Measurements from ENCODE around the gene KCNH4.

KCNH4 gene

DNA sequence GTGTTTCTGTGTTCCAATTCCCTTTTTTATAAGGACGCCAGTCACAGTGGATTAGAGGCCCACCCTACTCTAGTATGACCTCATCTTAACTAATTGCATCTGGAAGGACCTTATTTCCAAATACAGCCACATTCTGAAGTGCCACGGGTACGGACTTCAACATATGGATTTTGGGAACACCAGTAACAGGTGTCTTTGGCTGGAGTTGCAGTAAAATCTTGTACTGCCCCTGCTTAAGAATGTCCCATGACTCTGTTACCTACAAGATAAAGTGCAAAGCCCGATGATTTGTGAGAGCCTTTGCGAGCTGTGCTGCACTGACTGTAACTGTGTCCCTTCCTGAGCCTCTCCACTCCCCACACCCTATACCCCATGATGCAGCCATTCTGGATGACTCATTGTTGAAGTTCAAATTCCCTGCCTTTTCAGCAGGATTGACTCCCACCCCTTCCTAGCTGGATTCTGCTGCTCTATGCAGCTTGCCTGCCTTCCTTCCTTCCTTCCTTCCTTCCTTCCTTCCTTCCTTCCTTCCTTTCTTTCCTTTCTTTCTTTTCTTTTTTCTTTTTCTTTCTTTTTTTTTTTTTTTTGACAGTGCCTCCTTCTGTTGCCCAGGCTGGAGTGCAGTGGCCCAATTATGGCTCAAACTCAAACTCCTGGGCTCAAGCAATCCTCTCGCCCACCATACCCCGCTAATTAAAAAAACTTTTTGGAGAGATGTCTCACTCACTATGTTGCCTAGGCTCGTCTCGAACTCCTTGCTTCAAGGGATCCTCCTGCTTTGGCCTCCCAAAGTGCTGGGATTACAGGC lies 2.2 kb upstream of the KCNH4 start:
- Histone ChIP-seq H3K4me1 (peaks cover 0 to 28% (median 25%) of the 10 kb centered on the region in 4 donors), H3K27ac (peak overlapping the region; percentile 70 to 72), H3K9me3 (no peaks in the 10 kb centered on the region), H3K27me3 (peaks cover 0 to 38% of the 10 kb centered on the region in 2 donors), H3K4me3 (peak overlapping the region; percentile 53 to 71), H3K36me3 (no peaks in the 10 kb centered on the region)
- TF ChIP-seq, protein P1, sequence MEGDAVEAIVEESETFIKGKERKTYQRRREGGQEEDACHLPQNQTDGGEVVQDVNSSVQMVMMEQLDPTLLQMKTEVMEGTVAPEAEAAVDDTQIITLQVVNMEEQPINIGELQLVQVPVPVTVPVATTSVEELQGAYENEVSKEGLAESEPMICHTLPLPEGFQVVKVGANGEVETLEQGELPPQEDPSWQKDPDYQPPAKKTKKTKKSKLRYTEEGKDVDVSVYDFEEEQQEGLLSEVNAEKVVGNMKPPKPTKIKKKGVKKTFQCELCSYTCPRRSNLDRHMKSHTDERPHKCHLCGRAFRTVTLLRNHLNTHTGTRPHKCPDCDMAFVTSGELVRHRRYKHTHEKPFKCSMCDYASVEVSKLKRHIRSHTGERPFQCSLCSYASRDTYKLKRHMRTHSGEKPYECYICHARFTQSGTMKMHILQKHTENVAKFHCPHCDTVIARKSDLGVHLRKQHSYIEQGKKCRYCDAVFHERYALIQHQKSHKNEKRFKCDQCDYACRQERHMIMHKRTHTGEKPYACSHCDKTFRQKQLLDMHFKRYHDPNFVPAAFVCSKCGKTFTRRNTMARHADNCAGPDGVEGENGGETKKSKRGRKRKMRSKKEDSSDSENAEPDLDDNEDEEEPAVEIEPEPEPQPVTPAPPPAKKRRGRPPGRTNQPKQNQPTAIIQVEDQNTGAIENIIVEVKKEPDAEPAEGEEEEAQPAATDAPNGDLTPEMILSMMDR (IDR thresholded peaks at IDR 0.05): no peak
- DNase-seq: no peak
- intact Hi-C loops (cut with DNase I; ENCODE audit: low total_unique reads): no loop called here

DNA sequence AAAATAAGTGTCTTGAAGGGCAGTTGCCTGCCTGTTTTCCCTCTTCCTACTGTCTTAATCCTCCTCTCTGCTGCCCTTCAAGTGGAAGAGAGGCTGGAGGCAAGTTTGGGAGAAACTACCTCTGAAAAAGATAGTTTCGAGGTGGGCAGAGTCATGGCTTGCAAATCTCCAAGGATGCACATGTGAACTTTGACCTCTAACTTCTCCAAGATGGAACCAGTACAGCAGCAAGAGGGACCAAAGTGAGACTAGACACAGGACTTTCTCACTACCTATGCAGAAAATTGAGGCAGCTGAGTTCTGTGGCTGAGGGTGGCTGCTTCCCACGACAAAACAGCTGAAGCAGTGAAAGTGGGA lies 887 bp upstream of the KCNH4 start:
- Histone ChIP-seq H3K4me1 (peaks cover 0 to 28% (median 25%) of the 10 kb centered on the region in 4 donors), H3K27ac (no peak overlapping the region), H3K4me3 (no peak overlapping the region), H3K36me3 (no peaks in the 10 kb centered on the region), H3K9me3 (no peaks in the 10 kb centered on the region), H3K27me3 (peaks cover 0 to 48% of the 10 kb centered on the region in 2 donors)
- TF ChIP-seq, protein P1 (IDR thresholded peaks at IDR 0.05): no peak
- DNase-seq: no peak
- intact Hi-C loops (cut with DNase I; ENCODE audit: low total_unique reads): no loop called here

GRCh38 chr17:42180411-42180921 lies 476 bp downstream of the KCNH4 start:
- Histone ChIP-seq H3K4me3 (peak overlapping the region; percentile 26 to 33), H3K27ac (no peak overlapping the region), H3K9me3 (no peaks in the 10 kb centered on the region), H3K4me1 (peaks cover 0 to 28% (median 25%) of the 10 kb centered on the region in 4 donors), H3K36me3 (no peaks in the 10 kb centered on the region), H3K27me3 (peaks cover 0 to 50% of the 10 kb centered on the region in 2 donors)
- no peak for DNase-seq
- TF ChIP-seq, protein P1 (IDR thresholded peaks at IDR 0.05): no peak
- intact Hi-C loops (cut with DNase I; ENCODE audit: low total_unique reads): no loop called here

- DNase-seq: no peak
- Histone ChIP-seq H3K9me3 (no peaks in the 10 kb centered on the region), H3K36me3 (no peaks in the 10 kb centered on the region), H3K4me3 (no peak overlapping the region), H3K4me1 (peaks cover 0 to 28% (median 25%) of the 10 kb centered on the region in 4 donors), H3K27ac (no peak overlapping the region), H3K27me3 (peaks cover 0 to 51% of the 10 kb centered on the region in 2 donors)
- intact Hi-C loops (cut with DNase I; ENCODE audit: low total_unique reads): no loop called here
- TF ChIP-seq, protein P1 (IDR thresholded peaks at IDR 0.05): no peak
Observed at GRCh38 chr17:42179911-42180410, 981 bp downstream of the KCNH4 start.

DNA sequence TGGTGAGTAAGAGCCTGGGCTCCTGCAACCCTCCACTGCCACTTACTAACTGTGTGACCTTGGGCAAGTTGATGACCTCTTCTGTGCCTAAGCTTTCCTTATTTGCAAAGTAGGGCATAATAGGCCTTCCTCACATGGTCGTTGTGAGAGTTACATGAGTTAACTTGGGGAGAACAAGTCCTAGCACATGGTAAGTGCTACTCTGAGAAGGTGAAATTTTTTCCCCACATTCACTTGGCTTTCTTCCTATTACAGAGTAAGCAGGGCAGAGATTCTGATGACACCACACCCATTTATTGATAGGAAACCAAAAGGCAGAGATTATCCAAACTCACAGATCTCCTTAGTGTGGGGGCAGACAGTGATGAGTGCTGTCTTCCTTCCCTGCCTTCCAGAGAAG lies 1.6 kb downstream of the KCNH4 start:
- Histone ChIP-seq H3K4me1 (peaks cover 0 to 24% (median 21%) of the 10 kb centered on the region in 4 donors), H3K4me3 (no peak overlapping the region), H3K9me3 (no peaks in the 10 kb centered on the region), H3K27ac (no peak overlapping the region), H3K36me3 (no peaks in the 10 kb centered on the region), H3K27me3 (peaks cover 0 to 57% of the 10 kb centered on the region in 2 donors)
- DNase-seq: no peak
- TF ChIP-seq, protein P1 (IDR thresholded peaks at IDR 0.05): no peak
- intact Hi-C loops (cut with DNase I; ENCODE audit: low total_unique reads): no loop called here

Data from tibial artery (tissue), 4 donors.